Activated naive CD8-positive, alpha-beta T cell treated with anti-CD3 and anti-CD28 coated beads for 36 hours (primary cell): ENCODE results near the gene THAP5. TPM values are rescaled to one million over a fixed set of nuclear protein-coding genes. Genes with fewer than 3 reads are reported as not detected.

Source experiments
- DNase-seq: peaks from one replicate; pipeline ENCODE4 v3.0.0; 2021
- H3K27ac Mint-ChIP-seq: one replicate; pipeline ENCODE4 v1.8.0; 2022; ENCODE audit warnings: mild to moderate bottlenecking, moderate library complexity, mixed read lengths
- H3K27me3 Mint-ChIP-seq: one replicate; pipeline ENCODE4 v1.8.0; 2022; ENCODE audit warnings: mild to moderate bottlenecking, mixed read lengths
- H3K36me3 Mint-ChIP-seq: one replicate; pipeline ENCODE4 v1.8.0; 2021; ENCODE audit warnings: mild to moderate bottlenecking, mixed read lengths
- H3K4me1 Mint-ChIP-seq: one replicate; pipeline ENCODE4 v1.8.0; 2021; ENCODE audit warnings: mixed read lengths
- H3K4me3 Mint-ChIP-seq: one replicate; pipeline ENCODE4 v1.8.0; 2022; ENCODE audit warnings: mild to moderate bottlenecking, moderate library complexity, mixed read lengths
- H3K9me3 Mint-ChIP-seq: one replicate; pipeline ENCODE4 v1.8.0; 2022; ENCODE audit warnings: mixed read lengths
- total RNA-seq, 2 experiments: library from RNA; stranded (reverse); gene quantifications; one replicate each; pipeline ENCODE4 v1.2.3, GENCODE V29; 2021

The THAP5 gene
- total RNA-seq, 2 experiments from 2014 or later = 34.9 to 37.0 TPM

DNA sequence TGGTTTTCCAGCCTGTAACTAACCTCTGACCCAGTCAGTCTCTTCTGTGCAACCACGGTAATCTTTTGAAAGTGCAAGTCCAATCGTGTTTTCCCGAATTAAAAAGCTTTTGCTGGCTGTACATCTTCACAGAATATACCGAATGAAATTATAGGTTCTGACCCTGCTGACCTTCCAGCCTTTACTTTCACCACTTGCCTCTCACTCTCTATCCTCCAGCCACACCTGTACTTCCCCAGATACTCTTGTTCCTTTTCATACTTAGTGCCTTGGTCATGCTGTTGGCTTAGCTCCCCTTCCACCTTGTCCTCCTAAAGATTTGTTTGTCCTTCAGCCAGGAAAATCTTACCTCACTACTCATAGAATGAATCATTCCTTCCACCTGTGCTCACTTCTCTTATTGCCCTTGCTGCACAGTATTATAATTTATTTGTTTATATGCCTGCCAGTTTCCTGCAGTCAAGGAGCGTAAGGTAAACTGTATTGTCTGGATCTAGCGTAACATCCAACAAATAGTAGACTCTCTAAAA lies 41.3 kb downstream of the THAP5 start:
- Mint-ChIP-seq H3K4me3 (no peak overlapping the region), H3K4me1 (peaks cover 25% of the 10 kb centered on the region), H3K27ac (no peak overlapping the region), H3K36me3 (no peaks in the 10 kb centered on the region), H3K27me3 (no peaks in the 10 kb centered on the region), H3K9me3 (no peaks in the 10 kb centered on the region)
- DNase-seq = no peak

DNA sequence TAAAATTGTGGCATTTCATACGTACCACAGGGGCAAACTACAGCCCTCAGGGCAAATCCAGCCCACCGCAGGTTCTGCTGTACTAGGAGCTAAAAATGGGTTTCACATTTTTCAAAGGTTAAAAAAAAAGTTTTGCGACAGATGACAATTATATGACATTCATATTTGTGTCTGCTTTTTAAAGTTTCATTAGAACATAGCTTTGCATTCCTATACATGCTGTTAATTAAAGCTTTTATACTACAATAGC lies 42.8 kb downstream of the THAP5 start:
- H3K4me1 Mint-ChIP-seq = peaks cover 35% of the 10 kb centered on the region
- H3K4me3 Mint-ChIP-seq = peak overlapping the region; percentile 88
- no peaks in the 10 kb centered on the region for H3K36me3 Mint-ChIP-seq
- H3K27me3 Mint-ChIP-seq = no peaks in the 10 kb centered on the region
- no peaks in the 10 kb centered on the region for H3K9me3 Mint-ChIP-seq
- H3K27ac Mint-ChIP-seq = peak overlapping the region; percentile 98
- no peak for DNase-seq

DNA sequence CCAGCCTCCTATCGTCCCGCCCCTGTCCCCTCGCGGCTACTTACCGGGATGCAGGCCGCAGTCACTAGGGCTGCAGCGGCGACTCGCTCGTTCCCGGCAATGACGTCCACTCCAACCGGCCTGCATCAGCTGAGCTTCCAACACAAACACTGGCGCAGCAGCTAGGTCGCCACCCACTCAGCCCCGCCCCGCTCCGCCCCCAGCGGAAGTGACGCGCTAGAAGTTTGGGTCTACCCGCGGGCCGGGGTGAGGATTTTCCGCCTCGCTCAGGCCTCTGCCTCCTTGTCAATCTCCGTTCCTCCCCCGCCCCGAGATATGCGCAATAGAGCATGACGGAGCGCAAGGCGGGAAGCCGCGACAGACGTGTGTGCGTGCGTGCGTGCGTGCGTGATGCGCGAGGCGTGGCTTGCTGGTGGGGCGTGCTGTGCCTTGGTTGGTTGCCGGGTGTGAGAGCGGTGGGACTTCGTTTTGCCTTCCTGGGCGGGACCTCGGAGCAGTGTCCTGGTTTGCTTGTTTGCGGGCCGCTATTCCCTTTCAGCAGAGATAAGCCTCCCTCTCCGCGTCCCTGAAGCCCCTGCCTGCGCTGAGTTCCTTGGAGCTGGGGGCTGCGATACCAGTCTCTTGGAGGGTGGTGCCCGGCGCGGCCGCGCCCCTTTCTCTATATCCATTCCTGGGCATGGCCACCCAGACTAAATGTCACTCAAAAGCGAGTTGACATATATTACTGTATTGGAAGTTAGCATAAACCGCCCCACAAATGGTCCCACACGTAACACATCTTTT lies 43.3 kb downstream of the THAP5 start, which contains the start of gene PNPLA8:
Gene PNPLA8 (minus strand): TSS at position 151 of the 783 bp plus-strand sequence. CDS start 10,644 bp downstream, outside the sequence.
- H3K27me3 Mint-ChIP-seq = no peaks in the 10 kb centered on the region
- H3K4me1 Mint-ChIP-seq = peaks cover 38% of the 10 kb centered on the region
- peak within 1 kb of the TSS; percentile 88 for H3K4me3 Mint-ChIP-seq
- H3K36me3 Mint-ChIP-seq = no peaks in the 10 kb centered on the region
- DNase-seq = peak; percentile 100
- peak within 1 kb of the TSS; percentile 98 for H3K27ac Mint-ChIP-seq
- no peaks in the 10 kb centered on the region for H3K9me3 Mint-ChIP-seq

DNA sequence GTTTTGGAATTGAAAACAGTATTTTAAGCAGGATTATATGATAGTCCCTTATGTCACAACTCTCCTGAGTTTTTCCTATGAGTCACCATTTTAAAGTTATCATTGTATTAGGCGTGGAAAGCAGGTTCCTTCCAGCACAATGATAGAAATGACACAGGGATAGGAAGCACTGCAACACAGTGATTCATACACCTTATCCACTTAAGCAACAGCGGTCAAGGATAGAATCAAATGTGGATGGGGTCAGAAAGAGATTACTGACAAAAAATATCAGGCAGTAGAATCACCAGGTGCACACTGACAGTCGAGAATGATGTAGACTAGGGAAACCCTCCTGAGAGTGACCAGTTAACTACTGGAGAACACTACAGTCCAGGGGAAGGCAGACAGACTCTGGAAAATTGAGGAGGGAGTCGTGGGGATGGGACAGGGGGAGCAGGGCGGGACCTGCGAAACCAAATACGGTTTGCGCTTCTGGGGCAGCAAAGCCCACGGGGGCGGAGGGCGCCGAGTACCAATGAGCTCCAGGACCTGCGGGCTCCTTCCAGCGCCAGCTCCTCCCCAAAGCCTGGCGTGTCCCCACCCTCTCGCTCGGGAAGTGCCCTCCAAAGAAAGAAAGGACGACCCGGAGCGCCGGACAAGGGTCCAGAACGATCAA lies 44.0 kb downstream of the THAP5 start:
- peak overlapping the region; percentile 88 for H3K4me3 Mint-ChIP-seq
- H3K36me3 Mint-ChIP-seq = no peaks in the 10 kb centered on the region
- H3K27ac Mint-ChIP-seq = peak overlapping the region; percentile 98

DNA sequence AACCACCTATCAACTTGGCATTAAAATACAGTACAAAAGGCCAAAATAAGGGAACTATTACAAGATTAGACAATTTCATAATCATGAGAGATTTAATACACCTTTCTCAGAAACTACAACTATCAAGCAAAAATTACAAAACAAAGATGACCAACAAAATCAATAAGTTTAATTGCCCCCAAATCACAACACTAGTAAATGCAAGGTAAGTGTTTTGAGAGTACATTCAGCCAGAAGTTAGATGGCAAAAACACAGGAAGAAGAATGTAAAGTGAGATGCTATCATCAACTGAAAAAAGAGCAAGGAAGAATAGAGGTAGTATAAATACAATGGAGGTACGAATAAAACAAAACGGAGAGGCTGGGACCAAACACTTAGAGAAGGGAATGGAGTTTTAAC lies 46.7 kb downstream of the THAP5 start:
- Mint-ChIP-seq H3K4me3 (no peak overlapping the region), H3K27ac (no peak overlapping the region), H3K9me3 (peaks cover 4% of the 10 kb centered on the region), H3K4me1 (peaks cover 41% of the 10 kb centered on the region), H3K36me3 (peaks cover 11% of the 10 kb centered on the region), H3K27me3 (no peaks in the 10 kb centered on the region)
- no peak for DNase-seq

More for the DNA sequence above, 44.0 kb downstream of the THAP5 start:
- no peaks in the 10 kb centered on the region for H3K27me3 Mint-ChIP-seq
- peak; percentile 75 for DNase-seq
- no peaks in the 10 kb centered on the region for H3K9me3 Mint-ChIP-seq
- peaks cover 42% of the 10 kb centered on the region for H3K4me1 Mint-ChIP-seq

DNA sequence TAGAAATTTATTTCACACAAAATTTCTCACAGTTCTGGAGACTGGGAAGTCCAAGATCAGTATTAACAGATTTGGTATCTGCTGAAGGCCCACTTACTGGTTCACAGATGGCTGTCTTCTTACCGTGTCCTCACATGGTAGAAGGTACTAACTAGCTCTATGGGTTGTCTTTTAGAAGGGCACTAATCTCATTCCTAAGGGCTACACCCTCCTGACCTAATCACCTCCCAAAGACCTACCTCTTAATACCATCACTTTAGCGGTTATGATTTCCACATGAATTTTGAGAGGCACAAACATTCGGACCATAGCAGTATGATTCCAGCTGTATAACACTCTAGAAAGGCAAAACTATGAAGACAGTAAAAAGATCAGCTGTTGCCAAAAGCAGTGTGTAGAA lies 51.6 kb downstream of the THAP5 start:
- no peak overlapping the region for H3K4me3 Mint-ChIP-seq
- no peak overlapping the region for H3K27ac Mint-ChIP-seq
- H3K4me1 Mint-ChIP-seq = peaks cover 31% of the 10 kb centered on the region
- H3K36me3 Mint-ChIP-seq = peaks cover 24% of the 10 kb centered on the region
- DNase-seq = no peak
- no peaks in the 10 kb centered on the region for H3K27me3 Mint-ChIP-seq
- peaks cover 4% of the 10 kb centered on the region for H3K9me3 Mint-ChIP-seq

DNA sequence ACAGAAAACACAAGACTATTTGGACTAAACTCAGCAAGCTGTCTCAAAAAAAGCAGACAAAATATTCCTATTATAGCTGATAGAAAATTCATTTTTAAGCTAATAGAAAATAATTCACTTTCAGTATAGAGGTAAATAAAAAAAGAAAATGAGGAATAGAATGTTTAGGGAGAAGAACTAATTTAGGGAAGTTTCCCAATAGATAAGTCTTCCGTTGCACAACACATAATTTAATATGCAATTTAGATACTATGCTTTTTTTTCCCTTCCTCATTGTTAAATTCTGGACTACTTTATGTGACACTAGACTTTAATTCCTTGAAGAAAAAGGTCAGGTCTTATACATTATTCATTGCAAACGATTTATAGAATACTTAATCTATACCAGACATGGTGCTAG lies 53.9 kb downstream of the THAP5 start:
- H3K27me3 Mint-ChIP-seq = no peaks in the 10 kb centered on the region
- H3K4me1 Mint-ChIP-seq = peaks cover 15% of the 10 kb centered on the region
- H3K27ac Mint-ChIP-seq = no peak overlapping the region
- H3K4me3 Mint-ChIP-seq = no peak overlapping the region
- H3K9me3 Mint-ChIP-seq = peaks cover 4% of the 10 kb centered on the region
- DNase-seq = no peak
- peaks cover 32% of the 10 kb centered on the region for H3K36me3 Mint-ChIP-seq

DNA sequence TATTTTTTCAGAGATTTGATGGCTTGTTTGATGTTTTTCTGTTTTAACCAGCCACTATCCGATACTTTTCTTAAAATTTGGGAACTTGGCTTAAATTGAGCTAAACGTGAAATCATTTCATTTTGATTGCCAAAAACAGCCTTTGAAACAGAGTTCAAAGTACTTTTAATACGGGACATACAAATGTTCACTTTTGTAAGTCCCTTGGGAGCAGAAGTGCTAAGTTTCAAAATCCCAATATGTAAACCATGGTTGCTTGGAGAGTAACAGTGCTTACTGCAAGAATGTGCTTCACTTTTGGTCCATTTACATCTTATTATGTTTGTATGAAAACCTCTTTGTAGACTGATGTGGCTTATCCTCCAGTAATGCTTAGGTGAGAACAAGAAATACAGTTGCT lies 54.5 kb downstream of the THAP5 start:
- Mint-ChIP-seq H3K36me3 (peaks cover 37% of the 10 kb centered on the region), H3K27ac (no peak overlapping the region), H3K27me3 (no peaks in the 10 kb centered on the region), H3K9me3 (peaks cover 4% of the 10 kb centered on the region), H3K4me1 (peaks cover 12% of the 10 kb centered on the region), H3K4me3 (no peak overlapping the region)
- DNase-seq = no peak

Other genes starting within 250 kb of the THAP5 start
- gene NRCAM, start 113.3 kb downstream of the THAP5 start, total RNA-seq = 1 to 10 TPM; 3.9 to 4.6 TPM
- gene PNPLA8, start 43.6 kb downstream of the THAP5 start, total RNA-seq = 10 to 100 TPM; 14.8 to 15.2 TPM
- 1 to 10 TPM; 7.9 TPM for gene DNAJB9, start 168 bp upstream of the THAP5 start, total RNA-seq